Astrocyte of the spinal cord (primary cell): ENCODE results near the gene HAP1.
"Not testable (repeated sequence)": the region's sequence is repeated elsewhere in the genome, so short reads cannot be mapped to it uniquely, and the experiment has no call there.

Experiments
- DNase-seq: peaks from one replicate; pipeline ENCODE4 v3.0.0; 2011; ENCODE audit warnings: low read depth, low spot score
- H3K4me3 ChIP-seq: 2 replicates; pipeline ENCODE4 v1.5.1; 2011; ENCODE audit warnings: low read depth, mild to moderate bottlenecking, low read length, moderate library complexity
- in situ Hi-C: cut with HindIII; loops from 2 replicates; pipeline ENCODE4 v1.10.0; 2017; ENCODE audit warnings: low sequenced_read_pairs
- TF ChIP-seq, protein P1 (sequence below): IDR thresholded peaks from 2 replicates; pipeline ENCODE4 v1.5.1; 2012; ENCODE audit warnings: low read depth, mild to moderate bottlenecking, low read length, inconsistent platforms

HAP1 gene

GRCh38 chr17:41680426-41681040 is 53.9 kb downstream of the HAP1 start:
- TF ChIP-seq, protein P1, sequence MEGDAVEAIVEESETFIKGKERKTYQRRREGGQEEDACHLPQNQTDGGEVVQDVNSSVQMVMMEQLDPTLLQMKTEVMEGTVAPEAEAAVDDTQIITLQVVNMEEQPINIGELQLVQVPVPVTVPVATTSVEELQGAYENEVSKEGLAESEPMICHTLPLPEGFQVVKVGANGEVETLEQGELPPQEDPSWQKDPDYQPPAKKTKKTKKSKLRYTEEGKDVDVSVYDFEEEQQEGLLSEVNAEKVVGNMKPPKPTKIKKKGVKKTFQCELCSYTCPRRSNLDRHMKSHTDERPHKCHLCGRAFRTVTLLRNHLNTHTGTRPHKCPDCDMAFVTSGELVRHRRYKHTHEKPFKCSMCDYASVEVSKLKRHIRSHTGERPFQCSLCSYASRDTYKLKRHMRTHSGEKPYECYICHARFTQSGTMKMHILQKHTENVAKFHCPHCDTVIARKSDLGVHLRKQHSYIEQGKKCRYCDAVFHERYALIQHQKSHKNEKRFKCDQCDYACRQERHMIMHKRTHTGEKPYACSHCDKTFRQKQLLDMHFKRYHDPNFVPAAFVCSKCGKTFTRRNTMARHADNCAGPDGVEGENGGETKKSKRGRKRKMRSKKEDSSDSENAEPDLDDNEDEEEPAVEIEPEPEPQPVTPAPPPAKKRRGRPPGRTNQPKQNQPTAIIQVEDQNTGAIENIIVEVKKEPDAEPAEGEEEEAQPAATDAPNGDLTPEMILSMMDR: no peak
- in situ Hi-C loops: no loop called here
- no peak overlapping the region for H3K4me3 ChIP-seq
- no peak for DNase-seq

DNA sequence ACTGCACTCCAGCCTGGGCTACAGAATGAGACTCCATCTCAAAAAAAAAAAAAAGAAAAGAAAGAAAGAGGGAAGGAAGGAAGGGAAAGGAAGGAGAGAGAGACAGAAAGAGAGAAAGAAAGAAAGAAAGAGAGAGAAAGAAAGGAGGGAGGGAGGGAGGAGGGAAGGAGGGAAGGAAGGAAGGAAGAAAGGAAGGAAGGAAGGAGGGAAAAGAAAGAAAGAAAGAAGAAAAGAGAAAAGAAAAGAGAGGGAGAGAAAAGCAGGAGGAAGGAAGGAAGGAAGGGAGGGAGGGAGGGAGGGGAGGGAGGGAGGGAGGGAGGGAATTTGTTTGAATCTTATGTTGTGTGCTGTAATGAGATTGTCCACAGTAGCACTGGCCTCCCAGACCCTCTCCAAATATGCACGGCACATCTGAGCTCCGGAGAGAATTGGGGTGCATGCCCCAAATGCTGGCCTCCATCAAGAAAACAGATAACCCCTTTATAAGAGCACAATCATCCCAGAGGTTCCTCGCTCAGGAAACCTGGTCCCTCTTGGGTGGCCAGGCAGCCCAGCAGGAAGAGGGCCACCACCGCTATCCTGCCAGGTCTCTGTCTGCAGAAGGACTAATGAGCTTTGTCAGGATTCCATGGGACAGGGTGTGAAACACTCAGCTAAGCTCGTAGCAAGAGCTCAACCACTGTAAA is 54.6 kb downstream of the HAP1 start:
- H3K4me3 ChIP-seq: no peak overlapping the region
- no peak for DNase-seq
- in situ Hi-C loops: no loop called here
- TF ChIP-seq, protein P1: no peak

GRCh38 chr17:41678907-41679739 is 55.3 kb downstream of the HAP1 start:
- peak; percentile 56 for DNase-seq
- in situ Hi-C loops: no loop called here

GRCh38 chr17:41678411-41678906 is 56.0 kb downstream of the HAP1 start:
- in situ Hi-C loops: no loop called here
- TF ChIP-seq, protein P1: no peak
- H3K4me3 ChIP-seq: no peak overlapping the region
- DNase-seq: peak; percentile 29

More at GRCh38 chr17:41678907-41679739, 55.3 kb downstream of the HAP1 start:
- TF ChIP-seq, protein P1: peak; percentile 15
- no peak overlapping the region for H3K4me3 ChIP-seq

GRCh38 chr17:41676058-41676419 is 58.4 kb downstream of the HAP1 start:
- H3K4me3 ChIP-seq: no peak overlapping the region
- no peak for DNase-seq
- in situ Hi-C loops: no loop called here
- TF ChIP-seq, protein P1: no peak

- in situ Hi-C loops, H3K4me3 ChIP-seq, DNase-seq: not testable (repeated sequence)
Measured at GRCh38 chr17:41675157-41676057, 59.0 kb downstream of the HAP1 start.
